Activated T-helper 17 cell treated with anti-CD3 and anti-CD28 coated beads, Interleukin-2, amount 50 U/mL, for 72 hours (primary cell): Measurements from ENCODE around the gene MYO1D. TPM values are rescaled to one million over a fixed set of nuclear protein-coding genes. Genes with fewer than 3 reads are reported as not detected.

ENCODE experiments used
- ATAC-seq: fragments of 150-1000 bp; cut with Tn5 transposase; replicated peaks from 2 replicates; pipeline ENCODE4 v1.10.0; 2021; ENCODE audit warnings: mild to moderate bottlenecking, moderate library complexity
- H3K27ac Mint-ChIP-seq: one replicate; pipeline ENCODE4 v1.8.0; 2022; ENCODE audit warnings: mixed read lengths
- H3K27me3 Mint-ChIP-seq: one replicate; pipeline ENCODE4 v1.8.0; 2022; ENCODE audit warnings: mixed read lengths
- H3K36me3 Mint-ChIP-seq: one replicate; pipeline ENCODE4 v1.8.0; 2022; ENCODE audit warnings: low read depth, mild to moderate bottlenecking, mixed read lengths
- H3K4me1 Mint-ChIP-seq: one replicate; pipeline ENCODE4 v1.8.0; 2022; ENCODE audit warnings: mixed read lengths
- H3K4me3 Mint-ChIP-seq: one replicate; pipeline ENCODE4 v1.8.0; 2022; ENCODE audit warnings: mild to moderate bottlenecking, mixed read lengths
- H3K9me3 Mint-ChIP-seq: one replicate; pipeline ENCODE4 v1.8.0; 2022; ENCODE audit warnings: mixed read lengths
- total RNA-seq, 2 donors: library from RNA; stranded (reverse); gene quantifications; one replicate each; pipeline ENCODE4 v1.2.3, GENCODE V29; 2022

MYO1D gene
- total RNA-seq, 2 donors from 2014 or later: 9.1 to 32.0 TPM

DNA sequence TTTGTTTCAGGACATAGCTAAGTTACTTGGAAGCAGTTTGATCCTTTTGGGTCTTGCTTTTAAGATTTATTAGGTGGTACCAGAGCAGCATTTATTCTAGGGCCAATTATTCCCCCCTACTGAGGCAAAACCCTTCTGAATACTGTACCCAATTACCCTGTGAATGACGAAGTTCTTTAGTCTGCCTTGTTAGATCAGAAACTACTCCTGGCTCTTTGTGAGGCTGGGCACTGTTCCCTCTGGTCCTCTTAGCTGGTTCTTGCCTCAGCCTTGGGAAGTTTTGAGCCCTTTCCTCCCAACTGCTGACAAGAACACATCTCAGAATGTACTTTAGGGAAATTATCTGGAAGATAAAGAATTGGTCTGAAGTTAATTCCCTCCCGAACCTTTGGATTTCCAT lies 274.5 kb downstream of the MYO1D start:
- Mint-ChIP-seq H3K4me1 (no peaks in the 10 kb centered on the region), H3K27ac (no peak overlapping the region), H3K9me3 (no peaks in the 10 kb centered on the region), H3K27me3 (no peaks in the 10 kb centered on the region), H3K4me3 (no peak overlapping the region), H3K36me3 (no peaks in the 10 kb centered on the region)
- no peak for ATAC-seq

DNA sequence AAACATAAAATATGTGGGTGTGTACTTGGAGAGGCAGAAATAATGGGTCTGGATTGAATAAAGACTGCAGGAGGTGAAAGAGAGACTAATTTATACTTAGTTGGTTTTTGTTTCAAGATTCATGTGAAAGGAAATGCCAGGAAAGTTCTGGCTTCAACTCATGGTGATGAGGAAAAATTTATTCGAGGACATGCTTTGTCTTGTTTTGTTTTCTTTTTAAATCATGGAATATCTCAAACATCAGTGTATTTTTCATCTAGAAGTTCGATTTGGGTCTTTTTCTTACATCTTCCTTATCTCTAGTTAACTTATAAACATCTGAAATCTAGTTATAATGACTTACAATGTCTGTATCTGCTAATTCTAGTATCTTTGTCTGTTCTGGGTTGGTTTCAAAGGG lies 275.1 kb downstream of the MYO1D start:
- H3K4me1 Mint-ChIP-seq: no peaks in the 10 kb centered on the region
- no peaks in the 10 kb centered on the region for H3K9me3 Mint-ChIP-seq
- no peak overlapping the region for H3K4me3 Mint-ChIP-seq
- no peaks in the 10 kb centered on the region for H3K27me3 Mint-ChIP-seq
- H3K36me3 Mint-ChIP-seq: no peaks in the 10 kb centered on the region
- no peak for ATAC-seq
- no peak overlapping the region for H3K27ac Mint-ChIP-seq

DNA sequence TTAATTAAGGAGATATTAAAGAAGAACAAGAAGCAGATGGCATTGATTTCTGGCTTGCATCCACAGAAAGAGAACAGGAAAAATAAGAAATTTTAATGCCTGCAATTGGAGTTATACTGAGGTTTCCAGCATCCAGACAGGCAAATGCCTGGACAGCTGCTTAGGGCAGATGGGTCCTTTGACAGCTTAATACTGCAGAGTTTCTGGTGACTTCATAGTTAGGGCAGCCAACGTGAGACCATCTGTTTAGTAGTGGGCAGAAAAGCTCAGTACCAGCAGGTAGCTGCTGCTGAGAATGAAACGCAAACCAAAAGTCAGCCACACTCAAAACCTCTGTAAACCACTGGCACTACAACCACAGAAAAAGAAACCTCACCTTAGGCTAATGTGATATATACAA lies 280.3 kb downstream of the MYO1D start:
- ATAC-seq: peak; percentile 23
- Mint-ChIP-seq H3K4me3 (no peak overlapping the region), H3K9me3 (no peaks in the 10 kb centered on the region), H3K27me3 (no peaks in the 10 kb centered on the region), H3K36me3 (no peaks in the 10 kb centered on the region), H3K27ac (no peak overlapping the region), H3K4me1 (no peaks in the 10 kb centered on the region)

DNA sequence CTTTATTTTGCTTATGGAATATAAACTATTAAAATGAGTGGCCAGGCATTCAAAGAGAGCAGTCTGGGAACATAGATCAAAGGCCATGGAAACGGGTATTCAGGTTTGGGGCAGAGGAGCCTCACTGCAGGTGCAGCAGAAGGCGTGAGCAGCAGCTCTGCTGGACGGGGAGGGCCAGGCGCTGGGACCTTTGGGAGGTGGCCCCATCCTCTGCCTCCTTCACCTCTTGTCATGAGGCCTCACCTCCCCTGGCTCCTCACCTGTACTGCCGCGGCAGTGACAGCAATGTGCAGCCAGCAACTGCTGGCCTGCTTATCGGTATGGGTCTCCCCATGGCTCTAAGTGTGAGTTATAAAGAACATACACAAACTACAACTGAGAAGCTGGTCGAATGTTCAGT lies 280.7 kb downstream of the MYO1D start:
- no peaks in the 10 kb centered on the region for H3K36me3 Mint-ChIP-seq
- no peaks in the 10 kb centered on the region for H3K4me1 Mint-ChIP-seq
- no peaks in the 10 kb centered on the region for H3K9me3 Mint-ChIP-seq
- no peak for ATAC-seq
- H3K27me3 Mint-ChIP-seq: no peaks in the 10 kb centered on the region
- H3K4me3 Mint-ChIP-seq: no peak overlapping the region
- H3K27ac Mint-ChIP-seq: no peak overlapping the region

DNA sequence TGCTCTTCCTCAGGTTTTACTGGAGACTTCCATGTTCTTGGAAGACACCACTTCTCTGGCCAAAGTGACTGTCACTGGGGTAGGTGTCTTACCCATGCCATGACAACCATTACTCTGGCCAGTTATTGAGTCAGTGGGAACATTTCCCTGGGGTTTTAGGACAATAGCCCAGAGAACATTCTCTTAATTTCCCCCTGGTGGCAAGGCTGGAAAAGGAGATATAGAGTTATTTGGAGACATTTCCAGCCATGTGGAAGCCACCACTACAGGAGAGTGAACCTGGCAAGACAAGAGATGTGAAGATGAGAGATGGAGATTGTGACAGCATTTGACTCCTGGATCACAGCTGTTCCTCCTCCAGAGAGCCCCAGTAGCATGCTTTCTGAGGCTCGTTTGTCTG lies 283.9 kb downstream of the MYO1D start:
- no peaks in the 10 kb centered on the region for H3K36me3 Mint-ChIP-seq
- no peaks in the 10 kb centered on the region for H3K9me3 Mint-ChIP-seq
- H3K4me1 Mint-ChIP-seq: no peaks in the 10 kb centered on the region

DNA sequence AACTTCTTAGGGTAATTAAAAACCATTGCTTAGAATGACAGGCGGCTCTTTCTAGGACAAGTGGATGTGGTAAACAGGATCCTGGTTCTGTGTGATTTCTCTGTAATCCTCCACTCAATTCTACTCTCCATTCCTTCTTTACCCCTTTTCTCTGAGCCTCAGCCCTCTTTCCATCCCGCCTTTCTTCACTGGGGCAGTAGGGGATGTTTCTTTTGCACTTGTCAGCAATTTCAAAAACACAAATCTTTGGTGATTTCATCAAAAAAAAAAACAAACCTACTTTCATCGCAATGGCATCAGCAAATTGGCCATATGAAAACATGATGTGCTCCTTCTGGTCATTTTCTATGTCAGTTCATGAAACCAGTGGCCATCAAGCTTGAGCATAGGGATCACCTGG lies 285.5 kb downstream of the MYO1D start:
- Mint-ChIP-seq H3K27ac (no peak overlapping the region), H3K4me3 (no peak overlapping the region), H3K4me1 (no peaks in the 10 kb centered on the region), H3K27me3 (no peaks in the 10 kb centered on the region), H3K9me3 (no peaks in the 10 kb centered on the region), H3K36me3 (no peaks in the 10 kb centered on the region)
- no peak for ATAC-seq

More for the DNA sequence above, 283.9 kb downstream of the MYO1D start:
- Mint-ChIP-seq H3K27me3 (no peaks in the 10 kb centered on the region), H3K4me3 (no peak overlapping the region), H3K27ac (no peak overlapping the region)
- ATAC-seq: no peak

DNA sequence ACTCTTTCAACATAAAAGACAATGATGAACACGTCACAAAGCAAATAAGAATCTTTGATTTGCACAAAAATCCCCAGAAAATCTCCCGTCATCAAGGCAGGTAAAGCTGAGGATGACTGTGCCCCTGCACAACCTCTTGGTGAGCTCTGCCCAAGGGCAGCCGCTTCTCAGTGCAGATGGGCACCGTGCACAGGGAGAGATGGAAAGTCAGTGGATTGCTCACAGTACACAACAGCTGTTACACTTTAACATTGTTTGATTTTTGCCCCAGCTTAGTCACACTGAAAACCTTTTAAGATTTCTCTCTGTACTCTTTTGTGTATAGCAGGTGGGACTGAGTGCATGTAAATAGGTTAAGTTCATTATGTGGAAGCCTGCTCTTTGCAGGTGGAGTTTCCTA lies 285.9 kb downstream of the MYO1D start:
- ATAC-seq: no peak
- H3K4me1 Mint-ChIP-seq: no peaks in the 10 kb centered on the region

DNA sequence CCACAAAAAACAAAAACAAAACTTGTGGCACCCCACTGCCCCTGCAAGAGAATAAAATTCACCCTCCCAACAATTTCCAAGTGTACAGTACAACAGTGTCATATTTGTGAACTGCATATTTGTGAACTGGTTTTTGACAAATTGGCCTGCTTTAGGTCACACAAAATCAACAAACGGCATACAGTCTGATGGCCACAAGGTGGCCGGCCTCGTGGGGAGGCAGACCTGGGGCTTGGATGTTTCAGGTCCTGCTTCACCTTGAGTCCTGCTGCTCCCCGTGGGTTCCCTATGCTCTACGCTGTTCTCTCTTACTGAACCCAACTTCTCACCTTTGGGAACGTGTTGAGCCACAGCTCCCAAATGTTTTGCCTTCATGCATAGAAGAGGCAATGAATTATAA lies 287.9 kb downstream of the MYO1D start:
- no peak overlapping the region for H3K27ac Mint-ChIP-seq
- no peaks in the 10 kb centered on the region for H3K9me3 Mint-ChIP-seq
- H3K4me1 Mint-ChIP-seq: no peaks in the 10 kb centered on the region
- ATAC-seq: no peak
- no peak overlapping the region for H3K4me3 Mint-ChIP-seq
- H3K36me3 Mint-ChIP-seq: no peaks in the 10 kb centered on the region
- H3K27me3 Mint-ChIP-seq: no peaks in the 10 kb centered on the region

More for the DNA sequence above, 285.9 kb downstream of the MYO1D start:
- no peak overlapping the region for H3K27ac Mint-ChIP-seq
- H3K27me3 Mint-ChIP-seq: no peaks in the 10 kb centered on the region
- no peaks in the 10 kb centered on the region for H3K36me3 Mint-ChIP-seq
- no peak overlapping the region for H3K4me3 Mint-ChIP-seq
- H3K9me3 Mint-ChIP-seq: no peaks in the 10 kb centered on the region

DNA sequence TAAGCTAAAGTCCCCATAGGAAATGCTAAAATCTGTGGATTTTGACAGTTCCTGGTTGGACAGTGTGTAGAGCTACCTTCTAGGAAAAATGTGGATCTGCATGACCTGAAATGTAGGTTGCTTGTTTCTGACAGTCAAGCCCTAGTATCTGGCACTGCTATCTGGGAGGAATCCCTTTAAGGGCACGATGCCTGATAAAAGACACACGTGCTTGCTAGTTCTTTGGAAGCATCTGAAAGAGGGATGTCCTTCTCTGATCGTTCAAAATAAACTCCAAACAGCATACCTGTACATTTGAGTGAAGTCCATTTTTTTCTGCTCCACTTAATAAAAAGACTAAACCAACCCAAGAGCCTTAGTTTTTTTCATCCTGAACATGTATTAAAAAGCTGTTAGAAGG lies 288.8 kb downstream of the MYO1D start:
- peaks cover 3% of the 10 kb centered on the region for H3K9me3 Mint-ChIP-seq
- no peak overlapping the region for H3K4me3 Mint-ChIP-seq
- H3K36me3 Mint-ChIP-seq: peaks cover 4% of the 10 kb centered on the region
- no peak overlapping the region for H3K27ac Mint-ChIP-seq
- H3K27me3 Mint-ChIP-seq: peaks cover 2% of the 10 kb centered on the region
- no peaks in the 10 kb centered on the region for H3K4me1 Mint-ChIP-seq
- ATAC-seq: no peak

DNA sequence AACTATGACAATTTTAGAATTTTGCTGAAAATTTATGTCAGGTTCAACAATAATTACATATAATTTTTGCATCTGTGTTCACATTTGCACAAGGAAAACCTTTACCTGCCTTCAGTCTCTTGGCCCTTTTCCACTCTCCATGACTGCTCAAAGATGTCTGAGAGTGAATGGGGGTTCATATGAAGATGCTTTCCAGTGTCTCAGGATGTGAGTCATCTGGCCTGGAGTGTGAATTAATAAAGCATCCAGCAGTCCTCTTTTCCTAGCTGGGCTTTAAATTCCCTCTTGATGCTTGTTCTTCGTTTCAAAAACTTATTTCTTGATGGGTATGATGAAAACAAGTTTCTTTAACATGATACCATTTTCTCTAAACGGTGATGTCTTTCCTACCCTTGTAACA lies 290.3 kb downstream of the MYO1D start:
- Mint-ChIP-seq H3K9me3 (peaks cover 5% of the 10 kb centered on the region), H3K4me3 (no peak overlapping the region), H3K4me1 (no peaks in the 10 kb centered on the region), H3K36me3 (peaks cover 5% of the 10 kb centered on the region), H3K27ac (no peak overlapping the region), H3K27me3 (peaks cover 3% of the 10 kb centered on the region)
- ATAC-seq: no peak

DNA sequence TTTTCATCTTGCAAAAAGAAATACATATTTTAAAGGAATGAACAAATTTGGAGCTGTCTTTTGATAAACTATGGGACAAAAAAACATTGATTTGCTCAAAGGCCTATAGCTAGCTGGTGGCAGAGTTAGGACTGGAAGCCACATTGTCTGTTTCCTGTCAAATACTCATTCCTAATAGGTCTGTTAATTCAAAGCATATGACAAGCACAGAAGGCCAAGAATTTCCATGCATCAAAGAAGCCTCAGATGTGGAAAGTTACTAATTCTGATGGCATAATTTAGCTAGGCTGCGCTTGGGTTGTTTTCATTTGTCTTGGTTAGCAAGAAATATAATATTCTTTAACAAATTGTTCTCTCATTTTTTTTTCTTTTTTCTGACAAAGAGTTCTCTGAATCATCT lies 292.1 kb downstream of the MYO1D start:
- no peak for ATAC-seq
- peaks cover 15% of the 10 kb centered on the region for H3K9me3 Mint-ChIP-seq
- no peaks in the 10 kb centered on the region for H3K4me1 Mint-ChIP-seq
- peaks cover 5% of the 10 kb centered on the region for H3K36me3 Mint-ChIP-seq
- H3K27ac Mint-ChIP-seq: no peak overlapping the region
- no peak overlapping the region for H3K4me3 Mint-ChIP-seq
- H3K27me3 Mint-ChIP-seq: peaks cover 3% of the 10 kb centered on the region

DNA sequence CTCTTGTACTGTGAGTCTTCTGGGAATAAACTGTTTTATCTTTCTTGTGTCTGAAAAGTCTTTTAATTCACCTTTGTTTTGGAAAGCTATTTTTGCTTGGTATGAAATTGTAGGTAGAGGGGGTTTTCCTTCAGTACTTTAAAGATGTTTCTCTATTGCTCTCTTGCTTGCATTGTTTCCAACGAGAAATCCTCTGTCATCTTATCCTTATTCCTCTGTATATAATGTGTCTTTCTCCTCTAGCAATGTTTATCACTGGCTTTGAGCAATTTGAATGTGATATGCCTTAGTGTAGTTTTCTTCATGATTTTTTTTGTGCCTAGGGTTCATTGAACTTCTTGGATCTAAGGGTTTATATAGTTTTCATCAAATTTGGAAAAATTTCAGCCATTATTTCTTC lies 293.9 kb downstream of the MYO1D start:
- H3K4me3 Mint-ChIP-seq: no peak overlapping the region
- peaks cover 3% of the 10 kb centered on the region for H3K27me3 Mint-ChIP-seq
- no peaks in the 10 kb centered on the region for H3K4me1 Mint-ChIP-seq
- H3K9me3 Mint-ChIP-seq: peaks cover 15% of the 10 kb centered on the region
- peaks cover 5% of the 10 kb centered on the region for H3K36me3 Mint-ChIP-seq
- no peak overlapping the region for H3K27ac Mint-ChIP-seq
- ATAC-seq: no peak

DNA sequence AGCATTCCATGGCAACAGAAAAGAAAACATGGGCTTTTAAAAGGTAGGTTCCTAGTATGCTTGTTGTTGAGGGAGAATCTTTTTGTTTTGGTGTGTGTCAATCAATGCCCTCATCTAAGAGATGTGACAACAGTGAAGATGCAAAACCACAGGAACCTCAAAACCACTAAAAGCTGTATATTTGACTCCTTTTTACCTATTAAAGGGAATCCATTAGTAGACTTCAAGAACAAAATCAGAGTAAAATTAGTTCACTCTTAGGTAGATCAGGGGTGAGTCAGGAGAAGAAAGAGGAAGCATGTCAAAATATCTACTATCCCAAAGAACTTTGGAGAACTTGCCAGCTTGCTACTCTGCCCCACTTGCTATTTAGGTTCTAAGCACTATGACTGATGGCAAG lies 301.1 kb downstream of the MYO1D start:
- peaks cover 7% of the 10 kb centered on the region for H3K4me1 Mint-ChIP-seq
- ATAC-seq: peak; percentile 80
- H3K36me3 Mint-ChIP-seq: no peaks in the 10 kb centered on the region
- peak overlapping the region; percentile 37 for H3K27ac Mint-ChIP-seq
- H3K4me3 Mint-ChIP-seq: peak overlapping the region; percentile 6
- peaks cover 3% of the 10 kb centered on the region for H3K9me3 Mint-ChIP-seq
- no peaks in the 10 kb centered on the region for H3K27me3 Mint-ChIP-seq

DNA sequence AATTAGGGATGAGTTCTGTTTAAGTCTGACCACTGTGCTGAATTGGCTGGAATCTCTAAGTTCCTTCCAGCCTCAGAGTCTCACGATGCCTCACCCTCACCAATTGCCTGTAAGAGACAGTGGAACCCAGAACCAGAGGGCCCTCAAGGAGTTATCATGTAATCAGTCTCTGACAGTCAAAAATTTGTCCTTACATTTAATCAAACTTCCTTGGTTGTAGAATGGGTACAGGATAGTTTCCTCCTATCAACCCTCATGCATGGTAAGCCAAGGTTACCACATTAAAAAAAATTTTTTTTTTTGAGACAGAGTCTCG lies 306.9 kb downstream of the MYO1D start:
- no peaks in the 10 kb centered on the region for H3K27me3 Mint-ChIP-seq
- H3K27ac Mint-ChIP-seq: peak overlapping the region; percentile 68

DNA sequence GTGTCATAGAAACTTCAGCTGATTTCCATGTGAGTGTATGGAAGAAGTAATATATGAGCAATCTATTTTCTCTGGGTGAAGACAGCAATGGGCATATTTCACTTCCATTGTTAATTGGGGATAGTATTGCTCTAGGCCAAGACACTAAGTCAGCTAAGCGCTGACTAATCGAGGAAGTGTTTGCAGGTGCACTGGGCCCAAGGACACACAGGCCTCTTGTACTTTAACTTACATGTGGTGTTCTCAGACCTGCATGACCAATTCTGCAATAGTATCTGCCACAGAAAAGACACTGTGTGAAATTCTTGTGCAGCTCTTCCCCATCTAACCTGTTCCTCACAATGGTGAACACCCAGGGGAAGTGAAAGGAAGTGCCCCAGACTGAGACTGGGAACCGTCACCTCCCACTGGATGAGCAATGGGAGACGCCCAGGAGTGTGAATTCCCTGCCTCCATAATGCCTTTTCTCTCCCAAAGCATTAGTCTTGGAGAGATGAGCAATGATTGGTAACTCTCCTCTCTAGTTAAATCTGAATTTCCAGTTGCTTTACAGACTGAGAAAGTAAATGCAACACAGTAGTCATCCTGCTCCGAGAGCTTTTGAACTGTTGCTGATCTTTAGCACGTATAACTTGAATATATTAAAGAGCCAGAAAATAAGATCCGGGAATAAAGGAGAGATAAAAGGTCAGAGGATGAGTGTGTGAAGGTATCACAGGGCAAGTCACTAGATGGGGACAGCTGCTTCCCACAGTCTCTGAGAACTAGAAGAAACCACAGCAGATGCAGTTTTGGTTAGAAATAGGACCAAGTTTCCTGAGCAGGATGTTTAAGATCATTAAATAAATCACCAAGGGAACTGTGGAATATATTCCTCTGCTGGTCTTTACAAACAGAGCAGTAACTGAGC lies 307.5 kb downstream of the MYO1D start:
- ATAC-seq: peak; percentile 80
- Mint-ChIP-seq H3K27ac (peak overlapping the region; percentile 68), H3K4me3 (peak overlapping the region; percentile 34), H3K27me3 (no peaks in the 10 kb centered on the region), H3K36me3 (no peaks in the 10 kb centered on the region), H3K4me1 (peaks cover 12% of the 10 kb centered on the region), H3K9me3 (no peaks in the 10 kb centered on the region)

More for the DNA sequence above, 306.9 kb downstream of the MYO1D start:
- Mint-ChIP-seq H3K4me1 (peaks cover 10% of the 10 kb centered on the region), H3K36me3 (no peaks in the 10 kb centered on the region), H3K9me3 (no peaks in the 10 kb centered on the region), H3K4me3 (peak overlapping the region; percentile 34)
- ATAC-seq: no peak
